Ovary (tissue), 3 donors: ENCODE results near the gene INHBC.

Experiments used
- EP300 ChIP-seq: sonication (generic); formaldehyde crosslinking; IDR thresholded peaks from one replicate; pipeline ENCODE4 v1.6.1; 2017; ENCODE audit warnings: antibody characterized with exemption
- POLR2A ChIP-seq: fragments of 450-650 bp; IDR thresholded peaks from one replicate; pipeline ENCODE4 v1.6.1; 2017; ENCODE audit warnings: antibody characterized with exemption, mild to moderate bottlenecking, moderate library complexity
- TF ChIP-seq, protein P1 (sequence below), 3 donors: fragments of 450-650 bp in 2 of 3; fragments of 200-600 bp in 1 of 3; IDR thresholded peaks; one replicate each; pipeline versions ENCODE4 v1.5.1 to v1.8.0; 2016 to 2022; ENCODE audit warnings: antibody characterized with exemption in 3 of 3, mild to moderate bottlenecking in 1 of 3
- donor health status: DM: no; HTN: no; CAD: no.

DNA sequence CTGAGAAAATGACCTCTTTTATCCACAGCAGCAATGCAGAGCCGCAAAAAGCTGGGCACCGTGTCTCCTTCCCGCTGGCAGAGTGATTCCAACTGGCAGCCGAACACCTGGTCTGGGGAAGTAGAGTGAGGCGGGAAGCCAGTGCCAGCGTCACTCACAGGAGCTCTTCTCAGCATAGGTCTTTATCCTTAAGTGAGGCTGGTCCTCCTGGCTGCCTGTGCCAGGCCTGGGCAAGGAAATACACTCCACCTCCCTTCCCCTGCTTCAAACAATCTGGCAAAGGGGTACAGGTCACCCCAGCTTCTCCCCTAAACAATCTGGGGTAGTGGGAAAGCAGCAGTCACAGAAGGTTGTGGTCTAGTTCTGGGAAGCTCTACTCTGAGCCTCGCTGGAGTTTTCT is 40.3 kb downstream of the INHBC start:
- TF ChIP-seq EP300, result no peak
- TF ChIP-seq, protein P1, sequence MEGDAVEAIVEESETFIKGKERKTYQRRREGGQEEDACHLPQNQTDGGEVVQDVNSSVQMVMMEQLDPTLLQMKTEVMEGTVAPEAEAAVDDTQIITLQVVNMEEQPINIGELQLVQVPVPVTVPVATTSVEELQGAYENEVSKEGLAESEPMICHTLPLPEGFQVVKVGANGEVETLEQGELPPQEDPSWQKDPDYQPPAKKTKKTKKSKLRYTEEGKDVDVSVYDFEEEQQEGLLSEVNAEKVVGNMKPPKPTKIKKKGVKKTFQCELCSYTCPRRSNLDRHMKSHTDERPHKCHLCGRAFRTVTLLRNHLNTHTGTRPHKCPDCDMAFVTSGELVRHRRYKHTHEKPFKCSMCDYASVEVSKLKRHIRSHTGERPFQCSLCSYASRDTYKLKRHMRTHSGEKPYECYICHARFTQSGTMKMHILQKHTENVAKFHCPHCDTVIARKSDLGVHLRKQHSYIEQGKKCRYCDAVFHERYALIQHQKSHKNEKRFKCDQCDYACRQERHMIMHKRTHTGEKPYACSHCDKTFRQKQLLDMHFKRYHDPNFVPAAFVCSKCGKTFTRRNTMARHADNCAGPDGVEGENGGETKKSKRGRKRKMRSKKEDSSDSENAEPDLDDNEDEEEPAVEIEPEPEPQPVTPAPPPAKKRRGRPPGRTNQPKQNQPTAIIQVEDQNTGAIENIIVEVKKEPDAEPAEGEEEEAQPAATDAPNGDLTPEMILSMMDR (IDR thresholded peaks at IDR 0.05), result no peak
- TF ChIP-seq POLR2A, result no peak
